ENCODE measurements around the gene PRMT3.
"Not testable (repeated sequence)": the region's sequence is repeated elsewhere in the genome, so short reads cannot be mapped to it uniquely, and the experiment has no call there.

PRMT3 gene

GRCh38 chr11:20556396-20556795 lies 168.9 kb downstream of the PRMT3 start:
- DNase-seq (ENCODE audit: low read depth, low spot score); H3K4me3 ChIP-seq (ENCODE audit: low read length): not testable (repeated sequence)

DNA sequence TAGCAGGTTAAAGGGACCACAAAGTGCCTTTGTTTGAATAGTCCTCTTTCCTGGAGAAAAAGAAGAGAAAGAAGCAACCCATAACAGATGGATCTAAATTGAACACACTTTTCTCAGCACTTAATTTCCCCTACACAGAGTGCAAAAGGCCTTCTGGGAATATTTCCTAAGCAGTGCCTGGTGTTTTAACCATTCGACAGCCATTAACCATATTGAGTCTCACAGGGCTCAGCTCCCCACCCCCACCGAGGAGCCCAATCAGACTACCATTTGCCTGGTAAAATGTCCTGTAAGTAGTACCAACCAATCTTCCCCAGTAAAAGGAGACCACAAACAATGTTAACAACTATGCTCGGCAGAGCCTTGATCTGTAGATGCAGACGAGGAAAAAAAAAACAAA lies 171.2 kb downstream of the PRMT3 start:
- no peak for DNase-seq (ENCODE audit: low read depth, low spot score)
- H3K4me3 ChIP-seq (ENCODE audit: low read length), result no peak overlapping the region

Data from Jurkat, Clone E6-1 (cell line).